HEK293 (cell line): ENCODE results near the gene KRT76.

Source experiments
- CTCF ChIA-PET: fragments of 350-600 bp; formaldehyde crosslinking; extraction: SDS; loops from one replicate; lab custom pipeline; 2021; ENCODE audit warnings: antibody characterized with exemption; lab: Yijun Ruan, JAX
- POLR2A ChIA-PET: fragments of 300-600 bp; formaldehyde crosslinking; extraction: SDS; loops from one replicate; lab custom pipeline; 2020; ENCODE audit warnings: antibody characterized with exemption, inconsistent platforms; lab: Yijun Ruan, JAX
- H3K27ac ChIP-seq: fragments of 200-500 bp; sonication (Bioruptor generic); 2 replicates; pipeline ENCODE4 v1.5.1; 2014; ENCODE audit warnings: low read depth, low read length, control low read depth, inconsistent platforms; ENCODE audit errors: extremely low read depth
- H3K36me3 ChIP-seq, 2 experiments: fragments of 200-500 bp in 1 of 2; sonication (Bioruptor generic) in 1 of 2; 1 replicate in 1 of 2; 2 replicates in 1 of 2; pipeline ENCODE4 v1.5.1; 2014 to 2017; ENCODE audit warnings: inconsistent platforms in 2 of 2, low read length in 2 of 2; ENCODE audit not compliant: control insufficient read depth in 2 of 2, insufficient read depth in 1 of 2
- H3K4me1 ChIP-seq: fragments of 200-500 bp; sonication (Bioruptor generic); 2 replicates; pipeline ENCODE4 v1.5.1; 2014; ENCODE audit warnings: mild to moderate bottlenecking, low read length, inconsistent platforms; ENCODE audit not compliant: control insufficient read depth, insufficient read depth
- H3K4me3 ChIP-seq: 2 replicates; pipeline ENCODE4 v1.5.1; 2011; ENCODE audit warnings: low read depth, mild to moderate bottlenecking, control low read depth, low read length, moderate library complexity
- H3K9me3 ChIP-seq: fragments of 200-500 bp; sonication (Bioruptor generic); 2 replicates; pipeline ENCODE4 v1.5.1; 2014; ENCODE audit warnings: low read depth, low read length, inconsistent platforms; ENCODE audit not compliant: control insufficient read depth, insufficient read depth
- GLIS1 ChIP-seq: fragments of 450-650 bp; formaldehyde crosslinking; IDR thresholded peaks from 2 replicates; pipeline ENCODE4 v1.5.1; 2016; ENCODE audit warnings: missing biosample characterization, missing genetic modification characterization
- IKZF3 ChIP-seq: fragments of 450-650 bp; IDR thresholded peaks from 2 replicates; pipeline ENCODE4 v1.5.0; 2018; ENCODE audit warnings: missing biosample characterization, mild to moderate bottlenecking, missing genetic modification characterization, moderate library complexity
- PRDM6 ChIP-seq: fragments of 450-650 bp; formaldehyde crosslinking; IDR thresholded peaks from 2 replicates; pipeline ENCODE4 v1.5.1; 2017; ENCODE audit warnings: missing biosample characterization, missing genetic modification characterization
- TSHZ1 ChIP-seq: fragments of 450-650 bp; formaldehyde crosslinking; IDR thresholded peaks from 2 replicates; pipeline ENCODE4 v1.5.1; 2016; ENCODE audit warnings: missing biosample characterization, missing genetic modification characterization, borderline replicate concordance
- WT1 ChIP-seq: fragments of 450-650 bp; formaldehyde crosslinking; IDR thresholded peaks from 2 replicates; pipeline ENCODE4 v1.5.1; 2016; ENCODE audit warnings: missing biosample characterization, missing genetic modification characterization
- ZFHX2 ChIP-seq: fragments of 450-650 bp; formaldehyde crosslinking; conservative IDR thresholded peaks from 2 replicates; pipeline ENCODE4 v1.5.1; 2016; ENCODE audit warnings: missing biosample characterization, missing genetic modification characterization
- ZIC2 ChIP-seq: fragments of 450-650 bp; formaldehyde crosslinking; IDR thresholded peaks from 2 replicates; pipeline ENCODE4 v1.5.1; 2016; ENCODE audit warnings: missing biosample characterization, missing genetic modification characterization
- ZNF114 ChIP-seq: fragments of 450-650 bp; formaldehyde crosslinking; IDR thresholded peaks from 2 replicates; pipeline ENCODE4 v1.5.0; 2017; ENCODE audit warnings: missing biosample characterization, missing genetic modification characterization
- ZNF184 ChIP-seq: fragments of 450-650 bp; IDR thresholded peaks from 2 replicates; pipeline ENCODE4 v1.5.1; 2018; ENCODE audit warnings: missing biosample characterization, mild to moderate bottlenecking, missing genetic modification characterization
- ZNF202 ChIP-seq: fragments of 450-650 bp; formaldehyde crosslinking; IDR thresholded peaks from 2 replicates; pipeline ENCODE4 v1.5.1; 2016; ENCODE audit warnings: missing biosample characterization, missing genetic modification characterization, borderline replicate concordance
- ZNF248 ChIP-seq: fragments of 450-650 bp; formaldehyde crosslinking; IDR thresholded peaks from 2 replicates; pipeline ENCODE4 v1.5.1; 2017; ENCODE audit warnings: missing biosample characterization, missing genetic modification characterization
- ZNF302 ChIP-seq: fragments of 450-650 bp; formaldehyde crosslinking; IDR thresholded peaks from 2 replicates; pipeline ENCODE4 v1.5.1; 2016; ENCODE audit warnings: missing biosample characterization, missing genetic modification characterization, low read depth
- ZNF37A ChIP-seq: fragments of 450-650 bp; IDR thresholded peaks from 2 replicates; pipeline ENCODE4 v1.5.1; 2018; ENCODE audit warnings: missing biosample characterization, missing genetic modification characterization
- ZNF404 ChIP-seq: fragments of 450-650 bp; formaldehyde crosslinking; IDR thresholded peaks from 2 replicates; pipeline ENCODE4 v1.5.1; 2017; ENCODE audit warnings: missing biosample characterization, missing genetic modification characterization
- ZNF521 ChIP-seq: fragments of 450-650 bp; formaldehyde crosslinking; IDR thresholded peaks from 2 replicates; pipeline ENCODE4 v1.5.1; 2017; ENCODE audit warnings: missing biosample characterization, mild to moderate bottlenecking, missing genetic modification characterization
- ZNF529 ChIP-seq: fragments of 450-650 bp; formaldehyde crosslinking; IDR thresholded peaks from 2 replicates; pipeline ENCODE4 v1.5.1; 2017; ENCODE audit warnings: missing genetic modification characterization, missing biosample characterization; ENCODE audit not compliant: insufficient replicate concordance
- ZNF558 ChIP-seq: fragments of 450-650 bp; formaldehyde crosslinking; IDR thresholded peaks from 2 replicates; pipeline ENCODE4 v1.5.1; 2016; ENCODE audit warnings: missing biosample characterization, missing genetic modification characterization
- ZNF768 ChIP-seq: fragments of 450-650 bp; formaldehyde crosslinking; IDR thresholded peaks from 2 replicates; pipeline ENCODE4 v1.5.1; 2018; ENCODE audit warnings: missing biosample characterization, mild to moderate bottlenecking, missing genetic modification characterization
- ZNF776 ChIP-seq: fragments of 450-650 bp; formaldehyde crosslinking; IDR thresholded peaks from 2 replicates; pipeline ENCODE4 v1.5.0; 2017; ENCODE audit warnings: missing biosample characterization, missing genetic modification characterization, borderline replicate concordance
- ZNF777 ChIP-seq: fragments of 450-650 bp; formaldehyde crosslinking; IDR thresholded peaks from 2 replicates; pipeline ENCODE4 v1.5.1; 2017; ENCODE audit warnings: missing biosample characterization, missing genetic modification characterization, borderline replicate concordance
- ZNF785 ChIP-seq: fragments of 450-650 bp; formaldehyde crosslinking; IDR thresholded peaks from 2 replicates; pipeline ENCODE4 v1.5.1; 2016; ENCODE audit warnings: missing biosample characterization, missing genetic modification characterization
- ZNF837 ChIP-seq: fragments of 450-650 bp; formaldehyde crosslinking; IDR thresholded peaks from 2 replicates; pipeline ENCODE4 v1.5.1; 2016; ENCODE audit warnings: missing biosample characterization, missing genetic modification characterization
- ZSCAN30 ChIP-seq: fragments of 450-650 bp; IDR thresholded peaks from 2 replicates; pipeline ENCODE4 v1.5.1; 2018; ENCODE audit warnings: missing biosample characterization, mild to moderate bottlenecking, missing genetic modification characterization, moderate library complexity
- ZXDB ChIP-seq: fragments of 450-650 bp; formaldehyde crosslinking; IDR thresholded peaks from 2 replicates; pipeline ENCODE4 v1.5.1; 2016; ENCODE audit warnings: missing biosample characterization, missing genetic modification characterization
- TF ChIP-seq, protein P1 (sequence below): fragments of 450-650 bp; formaldehyde crosslinking; conservative IDR thresholded peaks from 2 replicates; pipeline ENCODE4 v1.5.1; 2016; ENCODE audit warnings: low read depth, missing biosample characterization, missing genetic modification characterization

The KRT76 gene

DNA sequence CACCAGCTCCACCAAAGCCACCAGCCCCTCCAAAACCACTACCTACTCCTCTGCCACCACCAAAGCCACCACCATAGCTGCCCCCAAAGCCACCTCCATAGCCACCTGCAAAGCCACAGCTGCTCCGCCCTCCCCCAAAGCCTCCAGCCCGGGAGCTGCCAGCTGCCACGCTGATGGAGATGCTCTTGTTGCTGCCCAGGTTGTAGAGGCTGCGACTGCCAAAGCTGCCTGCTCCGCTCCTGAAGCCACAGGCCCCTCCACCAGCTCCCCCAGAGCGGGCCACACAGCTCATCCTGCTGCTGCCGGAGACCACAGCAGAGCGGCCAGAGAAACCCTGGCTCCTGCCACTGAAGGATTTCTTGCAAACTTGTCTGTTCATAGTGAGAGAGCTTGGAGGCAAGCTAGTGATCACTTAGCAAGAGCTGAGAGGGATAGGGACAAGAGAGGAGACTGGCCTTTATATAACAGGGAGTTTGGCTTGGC is at the start of gene KRT76:
TSS of gene KRT76 (minus strand) at position 433 of the 483 bp plus-strand sequence. CDS start at position 379, 54 bp downstream.
- no peaks in the 10 kb centered on the region for H3K36me3 ChIP-seq

GRCh38 chr12:52825961-52826360 is 48.8 kb upstream of the KRT76 start:
- Histone ChIP-seq H3K36me3 (no peaks in the 10 kb centered on the region), H3K27ac (no peak overlapping the region), H3K4me1 (no peaks in the 10 kb centered on the region), H3K4me3 (no peak overlapping the region), H3K9me3 (no peaks in the 10 kb centered on the region)
- no peak for TF ChIP-seq ZNF302
- no peak for TF ChIP-seq PRDM6 (tag by site-specific recombination)
- no peak for TF ChIP-seq ZNF521 (tag by site-specific recombination)
- TF ChIP-seq GLIS1 = no peak
- no peak for TF ChIP-seq ZFHX2 (tag by site-specific recombination)
- no peak for TF ChIP-seq ZNF785
- TF ChIP-seq, protein P1, sequence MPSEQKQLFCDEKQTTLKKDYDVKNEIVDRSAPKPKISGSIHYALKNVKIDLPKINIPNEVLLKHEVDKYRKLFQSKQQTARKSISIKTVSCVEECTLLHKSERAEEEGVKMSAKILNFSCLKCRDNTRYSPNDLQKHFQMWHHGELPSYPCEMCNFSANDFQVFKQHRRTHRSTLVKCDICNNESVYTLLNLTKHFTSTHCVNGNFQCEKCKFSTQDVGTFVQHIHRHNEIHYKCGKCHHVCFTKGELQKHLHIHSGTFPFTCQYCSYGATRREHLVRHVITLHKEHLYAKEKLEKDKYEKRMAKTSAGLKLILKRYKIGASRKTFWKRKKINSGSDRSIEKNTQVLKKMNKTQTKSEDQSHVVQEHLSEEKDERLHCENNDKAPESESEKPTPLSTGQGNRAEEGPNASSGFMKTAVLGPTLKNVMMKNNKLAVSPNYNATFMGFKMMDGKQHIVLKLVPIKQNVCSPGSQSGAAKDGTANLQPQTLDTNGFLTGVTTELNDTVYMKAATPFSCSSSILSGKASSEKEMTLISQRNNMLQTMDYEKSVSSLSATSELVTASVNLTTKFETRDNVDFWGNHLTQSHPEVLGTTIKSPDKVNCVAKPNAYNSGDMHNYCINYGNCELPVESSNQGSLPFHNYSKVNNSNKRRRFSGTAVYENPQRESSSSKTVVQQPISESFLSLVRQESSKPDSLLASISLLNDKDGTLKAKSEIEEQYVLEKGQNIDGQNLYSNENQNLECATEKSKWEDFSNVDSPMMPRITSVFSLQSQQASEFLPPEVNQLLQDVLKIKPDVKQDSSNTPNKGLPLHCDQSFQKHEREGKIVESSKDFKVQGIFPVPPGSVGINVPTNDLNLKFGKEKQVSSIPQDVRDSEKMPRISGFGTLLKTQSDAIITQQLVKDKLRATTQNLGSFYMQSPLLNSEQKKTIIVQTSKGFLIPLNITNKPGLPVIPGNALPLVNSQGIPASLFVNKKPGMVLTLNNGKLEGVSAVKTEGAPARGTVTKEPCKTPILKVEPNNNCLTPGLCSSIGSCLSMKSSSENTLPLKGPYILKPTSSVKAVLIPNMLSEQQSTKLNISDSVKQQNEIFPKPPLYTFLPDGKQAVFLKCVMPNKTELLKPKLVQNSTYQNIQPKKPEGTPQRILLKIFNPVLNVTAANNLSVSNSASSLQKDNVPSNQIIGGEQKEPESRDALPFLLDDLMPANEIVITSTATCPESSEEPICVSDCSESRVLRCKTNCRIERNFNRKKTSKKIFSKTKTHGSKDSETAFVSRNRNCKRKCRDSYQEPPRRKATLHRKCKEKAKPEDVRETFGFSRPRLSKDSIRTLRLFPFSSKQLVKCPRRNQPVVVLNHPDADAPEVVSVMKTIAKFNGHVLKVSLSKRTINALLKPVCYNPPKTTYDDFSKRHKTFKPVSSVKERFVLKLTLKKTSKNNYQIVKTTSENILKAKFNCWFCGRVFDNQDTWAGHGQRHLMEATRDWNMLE (tag by site-specific recombination) = no peak
- no peak for TF ChIP-seq ZIC2 (tag by site-specific recombination)
- TF ChIP-seq ZNF529 (tag by site-specific recombination) = no peak
- no peak for TF ChIP-seq ZNF404 (tag by site-specific recombination)
- CTCF ChIA-PET = no interaction called here
- POLR2A ChIA-PET = no interaction called here

More for the DNA sequence above, at the start of gene KRT76:
- H3K4me1 ChIP-seq = no peaks in the 10 kb centered on the region
- H3K9me3 ChIP-seq = no peaks in the 10 kb centered on the region
- POLR2A ChIA-PET = no interaction called here
- TF ChIP-seq ZNF777 (tag by site-specific recombination) (no peak), ZNF248 (tag by site-specific recombination) (no peak), ZNF184 (tag by site-specific recombination) (no peak), TSHZ1 (tag by site-specific recombination) (no peak), ZNF202 (no peak), ZXDB (tag by site-specific recombination) (no peak), ZNF37A (tag by site-specific recombination) (no peak), ZNF558 (no peak), ZSCAN30 (tag by site-specific recombination) (no peak), WT1 (tag by site-specific recombination) (no peak), ZNF114 (no peak), IKZF3 (tag by site-specific recombination) (no peak), ZNF776 (tag by site-specific recombination) (no peak), ZNF768 (tag by site-specific recombination) (no peak), ZNF837 (tag by site-specific recombination) (no peak)
- TF ChIP-seq, all 188 proteins: peak for 0
- Histone ChIP-seq H3K4me3 (no peak within 1 kb of the TSS), H3K27ac (no peak within 1 kb of the TSS)
- CTCF ChIA-PET = interaction anchor here (1.0 kb wide), 1 partner anchor 94 kb away, joined by 5 read pairs; no protein-coding TSS in a partner anchor
